ENCODE data around the gene GPT2.
"Not testable (repeated sequence)": the region's sequence is repeated elsewhere in the genome, so short reads cannot be mapped to it uniquely, and the experiment has no call there.

Gene GPT2

DNA sequence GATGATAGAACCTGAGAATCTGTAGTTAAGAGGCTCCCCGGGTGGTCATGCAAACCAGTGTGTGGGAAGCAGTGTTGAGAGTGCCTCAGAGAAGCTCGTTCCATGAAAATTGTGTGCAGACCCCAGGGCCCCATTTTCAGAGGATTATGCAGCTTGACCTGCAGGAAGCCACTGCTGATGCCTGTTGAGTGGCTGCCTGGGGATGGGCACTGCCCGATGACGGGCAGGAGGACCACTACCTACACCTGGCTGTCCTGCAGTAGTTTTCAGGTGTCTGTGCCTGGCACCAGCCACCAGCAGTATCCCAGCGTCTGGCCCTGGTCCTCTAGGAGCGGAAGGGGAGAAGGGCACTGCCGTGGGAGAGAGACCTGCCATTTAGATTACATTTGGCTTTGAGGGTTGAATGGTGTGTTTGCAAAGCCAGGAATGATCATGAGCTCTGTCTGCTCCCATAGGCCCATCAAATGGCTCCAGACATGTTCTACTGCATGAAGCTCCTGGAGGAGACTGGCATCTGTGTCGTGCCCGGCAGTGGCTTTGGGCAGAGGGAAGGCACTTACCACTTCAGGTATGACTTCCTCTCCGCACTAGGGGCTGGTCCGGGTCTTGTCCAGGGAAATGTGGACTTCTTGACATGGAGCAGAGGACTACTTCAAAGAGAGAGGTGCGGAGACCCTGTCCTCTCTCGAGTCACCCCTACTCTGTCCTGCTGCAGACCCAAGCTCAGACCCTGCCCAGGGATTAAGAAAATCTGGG lies 42.5 kb downstream of the GPT2 start:
- DNase-seq, result no peak

GRCh38 chr16:46927273-46927672 lies 43.1 kb downstream of the GPT2 start:
- no peak for DNase-seq

DNA sequence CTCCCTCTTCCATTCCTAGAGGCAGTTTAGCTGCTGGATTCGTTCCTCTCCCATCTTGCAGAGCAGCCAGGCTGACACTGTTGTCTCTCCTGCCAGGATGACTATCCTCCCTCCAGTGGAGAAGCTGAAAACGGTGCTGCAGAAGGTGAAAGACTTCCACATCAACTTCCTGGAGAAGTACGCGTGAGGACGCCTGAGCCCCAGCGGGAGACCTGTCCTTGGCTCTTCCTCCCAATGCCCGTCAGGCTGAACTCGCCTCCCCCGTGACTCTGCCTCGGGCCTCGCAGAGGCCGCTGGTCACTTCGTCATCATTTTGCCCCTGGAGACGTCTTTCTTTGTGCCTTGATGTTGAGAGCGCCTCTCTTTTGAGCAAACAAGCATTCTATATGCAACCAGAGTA lies 44.6 kb downstream of the GPT2 start:
- DNase-seq, result no peak

DNA sequence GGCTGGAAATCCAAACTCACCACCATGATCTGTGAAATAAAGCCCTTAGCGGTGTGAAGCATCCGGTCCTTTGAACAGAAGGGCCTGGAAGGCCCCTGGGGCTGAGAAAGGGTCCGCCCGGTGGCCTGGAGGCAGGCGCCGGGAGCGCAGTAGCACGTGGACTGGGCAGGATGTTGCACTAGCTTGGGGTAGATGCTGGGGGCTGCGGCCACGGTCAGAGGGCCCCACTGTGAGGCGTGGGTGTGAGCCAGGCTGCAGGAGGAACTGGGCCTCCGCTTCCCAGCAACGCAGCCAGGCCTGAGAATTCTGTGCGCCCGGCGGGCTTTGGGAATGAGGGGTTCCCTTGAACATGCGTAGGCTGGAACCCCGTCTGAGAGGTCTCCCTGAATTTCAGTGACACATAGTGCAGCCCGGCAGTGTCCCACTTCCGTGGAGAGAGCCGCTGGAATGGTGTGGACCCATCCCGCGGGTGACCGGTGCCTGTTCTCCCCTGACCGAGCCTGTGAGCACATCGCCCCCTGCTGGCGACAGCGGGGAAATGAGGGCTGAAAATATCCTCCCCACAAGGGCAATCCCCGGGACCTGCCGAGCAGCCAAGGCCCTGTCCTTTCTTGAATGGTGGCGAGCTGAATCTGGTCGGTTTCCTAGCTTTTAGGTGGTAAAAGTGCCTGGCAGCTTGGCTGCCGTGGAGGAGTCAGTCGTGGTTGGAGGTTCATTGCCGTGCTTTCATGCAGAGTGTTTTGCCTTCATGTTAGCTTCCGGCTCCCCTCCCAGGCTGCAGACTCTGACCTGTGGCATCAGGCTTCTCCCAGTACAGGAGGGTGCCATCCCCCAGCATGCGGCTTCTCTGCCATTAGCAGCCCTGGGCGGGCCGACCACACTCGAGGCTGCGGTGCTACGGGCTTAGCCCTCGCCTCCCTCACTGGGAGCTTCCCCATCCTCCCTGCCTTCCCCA lies 45.5 kb downstream of the GPT2 start:
- peak; percentile 58 to 64 for DNase-seq

GRCh38 chr16:46930861-46931260 lies 46.7 kb downstream of the GPT2 start:
- DNase-seq, result no peak

DNA sequence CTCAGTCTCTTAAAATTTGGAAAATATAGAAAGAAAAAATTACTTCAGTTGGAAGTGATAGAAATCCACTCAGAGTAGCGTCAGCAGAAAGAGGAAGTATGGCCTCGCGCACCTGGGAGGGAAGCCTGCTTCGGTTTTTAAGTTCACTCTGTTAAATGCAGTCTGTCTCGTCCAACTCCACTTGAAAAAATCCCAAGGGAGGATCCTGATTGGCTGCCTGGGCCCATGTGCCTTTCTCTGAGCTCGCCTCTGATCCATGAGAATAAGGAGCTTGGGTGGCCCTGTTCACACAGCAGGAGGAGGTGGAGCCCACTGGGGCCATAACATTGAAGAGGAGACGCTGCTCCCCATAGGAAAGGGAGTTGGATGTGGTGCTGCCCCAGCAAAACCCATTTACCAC lies 48.6 kb downstream of the GPT2 start:
- peak in 1 of 2 donors; percentile 36 for DNase-seq

- no peak for DNase-seq
Observed at GRCh38 chr16:46937536-46937935, 53.4 kb downstream of the GPT2 start.

GRCh38 chr16:46944713-46945112 lies 60.6 kb downstream of the GPT2 start:
- not testable (repeated sequence) for DNase-seq

DNA sequence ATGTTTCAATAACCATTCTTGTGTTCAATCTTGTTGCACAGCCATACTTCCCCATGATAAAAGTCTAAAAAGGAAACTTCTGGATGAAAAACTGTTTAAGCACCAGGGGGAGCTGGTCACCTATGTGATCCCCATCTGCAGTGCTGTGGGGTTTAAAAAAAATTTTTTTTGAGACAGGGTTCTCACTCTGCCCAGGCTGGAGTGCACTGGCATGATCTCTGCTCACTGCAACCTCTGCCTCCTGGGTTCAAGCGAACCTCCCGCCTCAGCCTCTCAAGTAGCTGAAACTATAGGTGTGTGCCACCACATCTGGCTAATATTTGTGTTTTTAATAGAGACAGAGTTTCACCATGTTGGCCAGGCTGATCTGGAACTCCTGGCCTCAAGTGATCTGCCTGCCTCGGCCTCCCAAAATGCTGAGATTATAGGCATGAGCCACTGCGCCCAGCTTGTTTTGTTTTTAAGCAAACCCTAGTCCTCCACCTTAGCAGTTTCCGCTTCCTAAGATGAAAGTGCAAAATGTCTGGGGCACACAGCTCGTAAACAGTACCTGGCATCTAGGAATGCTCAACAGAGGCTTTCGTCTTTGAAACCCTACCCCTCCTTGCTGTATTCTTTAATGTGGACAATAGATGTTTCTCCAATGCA lies 63.9 kb downstream of the GPT2 start:
- peak; percentile 23 to 55 for DNase-seq

DNA sequence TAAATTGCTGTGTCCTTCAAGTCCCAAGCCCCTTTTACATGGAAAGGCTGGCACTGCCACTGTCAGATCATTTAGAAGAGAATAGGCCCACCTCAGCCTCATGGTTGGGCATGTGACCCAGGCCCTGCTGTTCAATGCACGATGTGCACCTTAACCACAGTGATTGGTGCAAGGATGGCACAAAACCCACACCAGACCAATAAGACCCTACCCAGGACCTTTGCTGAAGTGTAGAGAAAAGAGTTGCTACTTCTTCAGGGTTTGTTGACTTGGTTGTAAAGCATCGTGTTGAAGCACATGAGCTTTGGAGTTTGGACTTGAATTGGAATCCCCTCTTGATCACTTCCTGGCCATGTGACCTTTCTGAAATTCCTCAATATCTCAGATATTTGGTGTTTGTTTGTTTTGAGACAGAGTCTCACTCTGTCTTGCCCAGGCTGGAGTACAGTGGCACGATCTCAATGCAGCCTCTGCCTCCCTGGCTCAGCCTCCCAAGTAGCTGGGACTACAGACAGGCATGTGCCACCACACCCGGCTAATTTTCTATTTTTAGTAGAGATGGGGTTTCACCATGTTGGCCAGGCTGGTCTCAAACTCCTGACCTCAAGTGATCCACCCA lies 64.5 kb downstream of the GPT2 start:
- DNase-seq, result no peak

DNA sequence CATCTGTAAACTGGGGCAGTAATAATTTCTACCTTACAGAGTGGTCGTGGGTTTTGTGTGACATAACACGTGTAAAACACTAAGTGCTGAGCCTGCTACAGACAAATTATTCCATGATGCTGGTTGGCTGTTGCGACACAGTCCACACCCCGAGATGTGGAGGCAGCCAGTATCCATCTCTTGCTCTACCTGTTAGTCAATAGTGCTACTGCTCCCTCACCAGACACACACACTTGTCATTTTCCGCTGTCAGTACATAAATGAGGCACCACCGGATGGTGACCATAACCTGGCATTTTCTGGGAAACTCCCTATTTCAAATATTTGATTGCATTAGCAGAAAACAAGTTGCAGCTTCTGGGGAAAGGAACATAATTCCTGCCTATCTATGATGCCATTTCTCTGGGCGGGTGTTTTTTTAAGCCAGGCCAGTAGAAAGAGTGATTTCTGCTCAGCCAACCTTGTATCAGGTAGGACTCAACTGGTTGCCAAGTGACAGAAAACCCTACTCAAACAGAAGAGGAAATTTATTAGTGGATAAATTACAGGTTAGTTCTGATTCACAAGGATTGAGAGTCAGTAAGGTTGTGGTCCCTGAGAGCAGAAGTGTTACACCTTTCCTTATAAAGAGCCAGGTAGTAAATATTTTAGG lies 65.2 kb downstream of the GPT2 start:
- DNase-seq, result peak in 1 of 2 donors; percentile 33

- no peak for DNase-seq
Observed at GRCh38 chr16:46950009-46950408, 65.8 kb downstream of the GPT2 start.

GRCh38 chr16:46954562-46954961 lies 70.4 kb downstream of the GPT2 start:
- DNase-seq, result no peak

DNA sequence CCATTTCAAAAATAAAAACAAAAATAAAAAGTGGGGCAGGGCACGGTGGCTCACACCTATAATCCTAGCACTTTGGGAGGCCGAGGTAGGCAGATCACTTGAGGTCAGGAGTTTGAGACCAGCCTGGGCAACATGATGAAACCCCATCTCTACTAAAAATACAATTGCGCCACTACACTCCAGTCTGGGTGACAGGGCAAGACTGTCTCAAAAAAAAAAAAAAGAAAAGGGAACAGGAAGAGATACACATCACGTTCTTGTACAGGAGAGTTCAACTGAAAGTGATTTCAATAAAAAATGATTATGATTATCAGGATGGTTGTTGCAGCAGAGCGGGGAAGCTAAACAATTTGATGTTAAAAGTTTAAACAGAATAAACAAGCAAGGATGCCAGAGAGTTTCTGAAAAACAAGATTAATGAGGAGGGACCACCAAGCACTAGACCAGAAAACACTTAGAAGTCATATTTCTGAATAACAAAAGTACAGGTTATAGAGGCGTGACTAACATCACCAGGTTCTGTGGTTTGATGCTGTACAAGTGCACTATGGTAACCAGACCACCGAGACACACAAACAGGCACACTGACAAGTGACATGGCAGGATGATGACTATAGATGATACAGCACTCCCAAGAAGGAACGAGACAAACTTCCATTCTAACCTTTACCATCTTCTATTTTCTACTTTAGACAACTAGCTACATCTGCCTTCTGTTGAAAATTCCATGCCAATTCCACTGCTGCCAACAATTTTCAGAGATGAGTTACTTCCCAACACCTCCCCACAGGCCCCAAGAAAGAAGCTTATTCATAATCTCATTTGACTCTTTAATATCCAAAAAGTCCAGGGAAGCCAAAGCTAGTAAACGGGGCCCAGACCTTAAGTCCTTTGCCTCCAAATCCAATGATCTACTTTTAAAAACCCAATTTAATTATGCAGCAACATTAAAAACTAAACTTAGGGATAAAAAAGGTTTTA lies 77.5 kb downstream of the GPT2 start:
- DNase-seq, result peak; percentile 37 to 46

DNA sequence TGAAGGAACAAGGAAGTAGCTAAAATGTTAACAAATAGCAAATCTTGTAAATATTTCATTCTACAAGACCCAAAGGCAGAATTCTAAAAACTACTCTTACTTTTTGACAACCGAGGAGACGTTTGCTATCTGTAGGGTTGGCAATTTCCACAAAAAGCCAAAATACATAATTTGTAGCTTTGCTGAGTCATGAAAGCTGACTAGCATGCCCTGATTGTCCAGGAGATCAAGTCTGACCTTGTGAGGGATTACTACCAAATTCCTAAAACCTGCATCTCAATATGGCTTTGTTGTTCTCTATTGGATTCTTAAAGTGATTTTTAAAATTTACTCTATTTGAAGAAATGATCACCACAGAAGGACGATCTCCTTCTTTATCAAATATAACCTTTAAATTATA lies 78.5 kb downstream of the GPT2 start:
- no peak for DNase-seq

DNA sequence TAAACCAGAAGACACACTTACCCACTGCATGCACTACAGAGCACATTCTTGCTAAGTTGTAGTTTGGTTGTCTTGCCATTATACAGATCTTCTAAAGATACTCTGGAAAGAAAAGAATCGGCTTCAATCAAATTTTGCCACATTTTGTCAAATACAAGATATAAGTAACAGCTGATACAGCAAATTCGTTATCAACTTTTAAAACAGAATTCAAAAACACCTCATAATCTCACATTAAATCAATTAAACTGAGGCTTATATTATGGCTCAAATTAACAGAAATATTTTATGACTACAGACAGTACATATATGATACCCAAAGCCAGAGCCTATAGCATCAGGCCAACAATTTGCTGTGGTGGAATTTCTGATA lies 83.9 kb downstream of the GPT2 start:
- no peak for DNase-seq

DNA sequence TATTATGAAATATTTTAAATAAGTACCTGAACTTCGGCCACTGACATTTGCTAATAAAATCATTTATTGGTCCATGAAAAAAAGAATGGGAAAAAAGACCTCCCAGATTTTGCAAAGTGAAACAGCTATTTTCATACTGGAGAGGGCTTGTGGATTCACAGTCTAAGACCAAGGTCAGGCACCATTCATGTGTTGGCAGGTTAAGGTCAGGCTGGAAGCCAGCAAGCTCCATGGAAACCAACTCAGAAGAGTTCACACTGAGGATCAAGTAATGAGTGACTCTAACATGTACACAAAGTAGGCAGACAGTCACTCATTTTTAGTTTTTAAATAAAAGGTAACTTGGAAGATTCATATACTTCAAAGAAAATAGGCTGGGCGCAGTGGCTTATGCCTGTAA lies 85.9 kb downstream of the GPT2 start:
- no peak for DNase-seq

GRCh38 chr16:46971271-46971670 lies 87.1 kb downstream of the GPT2 start:
- DNase-seq, result no peak

- peak; percentile 32 to 56 for DNase-seq
Observed at GRCh38 chr16:46972429-46973206, 88.5 kb downstream of the GPT2 start.
